CD4-positive, alpha-beta T cell (primary cell): Measurements from ENCODE around the gene SFXN3. TPM values are rescaled to one million over a fixed set of nuclear protein-coding genes. Genes with fewer than 3 reads are reported as not detected.

Experiments used
- ATAC-seq: fragments of 200-7000 bp; cut with Tn5 transposase; one replicate; pipeline ENCODE4 v1.10.0; 2022; ENCODE audit warnings: mild to moderate bottlenecking; ENCODE audit not compliant: poor library complexity
- CTCF ChIA-PET: fragments of 350-600 bp; sonication (Branson Sonifier 250); formaldehyde crosslinking; loops from one replicate; lab custom pipeline; 2021; ENCODE audit warnings: antibody characterized with exemption, inconsistent platforms; lab: Charles Lee
- POLR2A ChIA-PET: fragments of 350-600 bp; sonication (Branson Sonifier 250); formaldehyde crosslinking; loops from one replicate; lab custom pipeline; 2021; ENCODE audit warnings: antibody characterized with exemption, inconsistent platforms; lab: Charles Lee
- DNase-seq, 14 experiments: peaks; one replicate each; pipeline ENCODE4 v3.0.0-alpha.2; 2013 to 2020; ENCODE audit warnings: mixed read lengths in 2 of 14
- H3K27ac ChIP-seq, 2 donors: one replicate each; pipeline versions ENCODE4 v1.5.1 to v1.7.0; 2013; ENCODE audit warnings: low read length in 2 of 2, low read depth in 1 of 2, mild to moderate bottlenecking in 1 of 2
- H3K27me3 ChIP-seq, 2 experiments: 1 replicate in 1 of 2; 2 replicates in 1 of 2; pipeline versions ENCODE4 v1.6.1 to v1.7.0; 2013; ENCODE audit warnings: low read length in 2 of 2, control low read depth in 1 of 2, mild to moderate bottlenecking in 1 of 2, moderate library complexity in 1 of 2; ENCODE audit not compliant: insufficient read depth in 2 of 2, control insufficient read depth in 1 of 2
- H3K36me3 ChIP-seq: one replicate; pipeline ENCODE4 v1.6.1; 2013; ENCODE audit warnings: low read length, control low read depth; ENCODE audit not compliant: insufficient read depth
- H3K4me1 ChIP-seq: one replicate; pipeline ENCODE4 v1.6.1; 2013; ENCODE audit warnings: low read length, control low read depth; ENCODE audit not compliant: insufficient read depth
- H3K4me3 ChIP-seq: one replicate; pipeline ENCODE4 v1.5.1; 2013; ENCODE audit warnings: mild to moderate bottlenecking, low read length, moderate library complexity
- H3K9me3 ChIP-seq, 2 experiments: 1 replicate in 1 of 2; 2 replicates in 1 of 2; pipeline versions ENCODE4 v1.6.1 to v1.7.0; 2013; ENCODE audit warnings: low read length in 2 of 2, mild to moderate bottlenecking in 2 of 2, control low read depth in 1 of 2, moderate library complexity in 1 of 2; ENCODE audit not compliant: control insufficient read depth in 1 of 2, insufficient read depth in 1 of 2
- H3K27ac Mint-ChIP-seq: one replicate; pipeline ENCODE4 v1.8.0; 2020; ENCODE audit warnings: mixed read lengths
- H3K27me3 Mint-ChIP-seq: one replicate; pipeline ENCODE4 v1.8.0; 2021; ENCODE audit warnings: mixed read lengths
- H3K36me3 Mint-ChIP-seq: one replicate; pipeline ENCODE4 v1.8.0; 2021; ENCODE audit warnings: low read depth, mixed read lengths
- H3K4me1 Mint-ChIP-seq: one replicate; pipeline ENCODE4 v1.8.0; 2021; ENCODE audit warnings: low read depth, mixed read lengths
- H3K4me3 Mint-ChIP-seq: one replicate; pipeline ENCODE4 v1.8.0; 2020; ENCODE audit warnings: mild to moderate bottlenecking, mixed read lengths
- H3K9me3 Mint-ChIP-seq: one replicate; pipeline ENCODE4 v1.8.0; 2020; ENCODE audit warnings: mixed read lengths
- CTCF ChIP-seq: fragments of 200-600 bp; IDR thresholded peaks from one replicate; pipeline ENCODE4 v1.8.0; 2022; ENCODE audit warnings: antibody characterized with exemption, mild to moderate bottlenecking
- intact Hi-C, 2 experiments: fragments of 100-400 bp; cut with DNase I in 1 of 2; cut with micrococcal nuclease in 1 of 2; formaldehyde crosslinking; loops; one replicate each; pipeline versions ENCODE4 v1.15.1 to v1.9.0; 2023 to 2025; cut with DNase I, micrococcal nuclease
- total RNA-seq, 174 experiments: library from RNA in 2 of 174; stranded (reverse) in 2 of 174; gene quantifications; one replicate each; pipeline ENCODE4 v1.2.3 and lab custom pipeline; 2021 to 2026

Gene SFXN3
- total RNA-seq, 2 experiments from 2014 or later = 43.2 to 48.3 TPM

DNA sequence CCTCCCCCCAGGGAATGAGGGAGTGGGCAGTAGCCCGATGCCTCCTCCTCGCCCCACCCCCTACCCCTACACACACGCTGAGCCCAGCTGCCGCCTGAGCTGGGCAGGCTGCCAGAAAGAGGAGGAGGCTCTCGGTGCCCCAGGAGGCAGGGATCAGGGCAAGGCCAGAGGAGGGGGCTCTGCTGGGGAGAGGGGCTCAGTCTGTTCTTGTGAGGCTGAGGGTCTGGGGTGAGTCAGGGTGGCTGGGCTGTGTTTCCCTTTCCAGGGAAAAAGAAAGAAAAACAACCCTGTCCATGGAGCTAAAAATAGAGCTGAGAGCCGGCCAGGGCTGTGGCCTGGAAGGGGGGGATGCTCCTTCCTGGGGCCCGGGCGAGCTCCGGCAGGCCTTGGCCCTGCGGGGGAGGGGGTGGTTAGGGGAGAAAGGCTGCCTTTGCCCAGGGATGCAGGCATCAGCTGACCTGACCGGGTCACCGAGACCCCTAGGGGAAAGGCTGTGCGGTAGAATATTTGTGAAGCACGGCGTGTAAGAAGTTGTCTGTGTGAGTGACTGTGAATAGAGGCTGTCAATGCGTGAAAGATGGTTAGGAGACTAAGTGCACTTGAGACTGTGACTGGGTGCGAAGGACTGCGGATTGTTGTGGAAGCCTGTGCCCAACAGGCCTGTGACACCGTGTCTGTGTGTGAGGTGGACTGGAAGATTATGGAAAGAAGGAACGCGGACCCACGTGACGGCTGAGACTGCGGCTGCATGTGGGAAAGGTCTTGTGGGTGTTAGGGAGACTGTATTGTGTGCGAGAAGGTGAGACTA lies 32.6 kb upstream of the SFXN3 start:
- H3K36me3 ChIP-seq = peaks cover 14% of the 10 kb centered on the region
- CTCF ChIA-PET = interaction anchor here (1.0 to 3.6 kb wide), 9 partner anchors 8 to 463 kb away, joined by 3 to 20 read pairs (median 5); partner anchors contain the start of genes HIF1AN, PDZD7 and SFXN3
- ATAC-seq (peak; percentile 35), DNase-seq (peak in 13 of 14 experiments; percentile 41 to 84 (median 65))
- Mint-ChIP-seq H3K9me3 (no peaks in the 10 kb centered on the region), H3K36me3 (peaks cover 19% of the 10 kb centered on the region), H3K4me3 (peak overlapping the region; percentile 90), H3K27ac (peak overlapping the region; percentile 76), H3K27me3 (no peaks in the 10 kb centered on the region), H3K4me1 (peaks cover 25% of the 10 kb centered on the region)
- POLR2A ChIA-PET = interaction anchor here (0.6 to 5.1 kb wide), 6 partner anchors 11 to 1453 kb away, joined by 3 to 44 read pairs (median 8); partner anchors contain the start of genes C10orf95, MRPL43, PDZD7 and SFXN3
- peak overlapping the region; percentile 82 to 90 for H3K27ac ChIP-seq
- H3K4me1 ChIP-seq = peaks cover 41% of the 10 kb centered on the region
- H3K9me3 ChIP-seq = no peaks in the 10 kb centered on the region
- no peaks in the 10 kb centered on the region for H3K27me3 ChIP-seq
- no peak for TF ChIP-seq CTCF
- H3K4me3 ChIP-seq = peak overlapping the region; percentile 97
- intact Hi-C loops = loop anchor here in 1 of 2 experiments (1.0 kb wide), 1 partner anchor 33 kb away; the partner anchor contains the start of genes PDZD7 and SFXN3

- peak; percentile 96 for TF ChIP-seq CTCF
- ATAC-seq (peak; percentile 66), DNase-seq (peak; percentile 61 to 90 (median 74))
- Histone ChIP-seq H3K36me3 (peaks cover 15% of the 10 kb centered on the region), H3K9me3 (no peaks in the 10 kb centered on the region), H3K4me3 (peak overlapping the region; percentile 97), H3K27me3 (no peaks in the 10 kb centered on the region), H3K27ac (peak overlapping the region; percentile 82 to 90), H3K4me1 (peaks cover 41% of the 10 kb centered on the region)
- POLR2A ChIA-PET = interaction anchor here (0.6 to 5.1 kb wide), 7 partner anchors 12 to 87 kb away, joined by 3 to 44 read pairs (median 4); partner anchors contain the start of genes MRPL43, PDZD7, SFXN3 and SLF2
- H3K36me3 Mint-ChIP-seq = peaks cover 12% of the 10 kb centered on the region
- peak overlapping the region; percentile 76 for H3K27ac Mint-ChIP-seq
- no peaks in the 10 kb centered on the region for H3K27me3 Mint-ChIP-seq
- H3K9me3 Mint-ChIP-seq = no peaks in the 10 kb centered on the region
- H3K4me3 Mint-ChIP-seq = peak overlapping the region; percentile 90
- intact Hi-C loops = loop anchor here (1.0 kb wide), 2 partner anchors 15 to 32 kb away; partner anchors contain the start of genes PDZD7 (in 1 of the 2) and SFXN3 (in 1 of the 2)
- H3K4me1 Mint-ChIP-seq = peaks cover 25% of the 10 kb centered on the region
- CTCF ChIA-PET = interaction anchor here (1.0 to 3.6 kb wide), 6 partner anchors 7 to 32 kb away, joined by 3 to 20 read pairs (median 8); partner anchors contain the start of genes MRPL43, PDZD7, SFXN3 and TWNK
Measured at GRCh38 chr10:100998991-100999741, 31.9 kb upstream of the SFXN3 start.

GRCh38 chr10:100999742-101000126 lies 31.3 kb upstream of the SFXN3 start, which contains the start of gene LZTS2:
Gene LZTS2 (plus strand): TSS chr10:100999808. CDS start chr10:101002539, 2,731 bp downstream.
- no peaks in the 10 kb centered on the region for H3K27me3 Mint-ChIP-seq
- intact Hi-C loops = loop anchor here (1.0 kb wide), 1 partner anchor 15 kb away; no protein-coding TSS in a partner anchor
- Histone ChIP-seq H3K4me1 (peaks cover 41% of the 10 kb centered on the region), H3K36me3 (peaks cover 12% of the 10 kb centered on the region), H3K27me3 (no peaks in the 10 kb centered on the region), H3K9me3 (no peaks in the 10 kb centered on the region), H3K27ac (peak within 1 kb of the TSS; percentile 82 to 90), H3K4me3 (peak within 1 kb of the TSS; percentile 97)
- DNase-seq (no peak), ATAC-seq (no peak)
- no peak for TF ChIP-seq CTCF
- peaks cover 25% of the 10 kb centered on the region for H3K4me1 Mint-ChIP-seq
- H3K27ac Mint-ChIP-seq = peak within 1 kb of the TSS; percentile 76
- H3K9me3 Mint-ChIP-seq = no peaks in the 10 kb centered on the region
- peak within 1 kb of the TSS; percentile 90 for H3K4me3 Mint-ChIP-seq
- H3K36me3 Mint-ChIP-seq = peaks cover 6% of the 10 kb centered on the region
- CTCF ChIA-PET = interaction anchor here (1.0 to 3.6 kb wide), 4 partner anchors 10 to 32 kb away, joined by 3 to 20 read pairs (median 8); partner anchors contain the start of genes MRPL43, PDZD7, SFXN3 and TWNK
- POLR2A ChIA-PET = interaction anchor here (0.6 to 5.1 kb wide), 6 partner anchors 13 to 87 kb away, joined by 3 to 44 read pairs (median 6); partner anchors contain the start of genes MRPL43, PDZD7, SFXN3 and SLF2
